ENCODE data around the gene DUSP28. TPM values are rescaled to one million over a fixed set of nuclear protein-coding genes. Genes with fewer than 3 reads are reported as not detected.

Gene DUSP28
- total and polyA plus RNA-seq, 2 donors (not counting 1 experiment from before 2014, with no cell fraction given): 19.0 to 19.1 TPM

DNA sequence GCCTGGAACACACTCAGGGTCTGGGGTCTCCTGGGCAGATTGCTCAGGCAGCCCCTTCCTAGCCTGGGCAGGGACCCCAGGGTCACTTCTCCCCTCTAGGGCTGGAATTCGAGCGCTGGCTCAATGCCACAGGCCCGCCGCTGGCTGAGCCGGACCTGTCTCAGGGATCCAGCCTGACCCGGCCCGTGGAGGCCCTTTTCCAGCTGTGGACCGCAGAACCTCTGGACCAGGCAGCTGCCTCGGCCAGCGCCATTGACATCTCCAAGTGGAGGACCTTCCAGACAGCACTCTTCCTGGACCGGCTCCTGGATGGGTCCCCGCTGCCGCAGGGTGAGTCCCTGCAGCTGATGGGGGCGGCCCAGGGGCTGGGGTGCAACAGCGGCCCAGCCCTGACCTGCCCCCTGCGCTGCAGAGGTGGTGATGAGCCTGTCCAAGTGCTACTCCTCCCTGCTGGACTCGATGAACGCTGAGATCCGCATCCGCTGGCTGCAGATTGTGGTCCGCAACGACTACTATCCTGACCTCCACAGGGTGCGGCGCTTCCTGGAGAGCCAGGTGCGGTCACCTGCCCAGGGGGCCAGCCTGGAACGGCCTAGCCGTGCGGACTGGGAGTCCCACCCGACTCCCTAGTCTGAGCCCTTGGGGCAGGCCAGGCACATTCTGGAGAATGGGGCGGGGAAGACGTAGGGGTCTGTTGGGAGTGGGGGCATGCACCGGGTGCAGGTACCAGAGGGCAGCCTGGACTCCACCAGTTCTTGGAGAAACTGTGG lies 16.5 kb downstream of the DUSP28 start:
- Histone ChIP-seq H4K20me1 (ENCODE audit: control insufficient read depth, insufficient read depth, low read length, poor library complexity, severe bottlenecking) (peaks cover 98% of the 10 kb centered on the region), H3K9ac (ENCODE audit: low read length) (no peak overlapping the region), H3K27ac (ENCODE audit: low read length in 2 of 2) (no peak overlapping the region), H3K4me2 (replicated peaks; ENCODE audit: low read depth, low read length, poor library complexity, severe bottlenecking) (no peak overlapping the region), H3K4me1 (ENCODE audit: control insufficient read depth in 2 of 2, insufficient read depth in 2 of 2, low read length in 2 of 2) (peaks cover 0 to 10% of the 10 kb centered on the region in 2 donors), H3K27me3 (replicated peaks in 1 of 4; ENCODE audit: control extremely low read depth in 1 of 4, control insufficient read depth in 3 of 4, insufficient read depth in 4 of 4, low read length in 3 of 4) (no peaks in the 10 kb centered on the region), H3K9me3 (ENCODE audit: control extremely low read depth in 1 of 3, control insufficient read depth in 2 of 3, insufficient read depth in 1 of 3, low read length in 2 of 3) (peaks cover 0 to 5% (median 0%) of the 10 kb centered on the region in 3 donors), H2AFZ (ENCODE audit: insufficient read depth, low read depth, low read length, poor library complexity, severe bottlenecking) (no peak overlapping the region), H3K36me3 (replicated peaks in 1 of 2; ENCODE audit: control extremely low read depth in 1 of 2, control insufficient read depth in 1 of 2, extremely low read depth in 1 of 2, insufficient read depth in 2 of 2, low read length in 1 of 2) (peaks cover 0 to 58% of the 10 kb centered on the region in 2 experiments), H3K4me3 (ENCODE audit: control extremely low read depth in 1 of 5, extremely low read depth in 1 of 5, insufficient read depth in 1 of 5, low read depth in 2 of 5, low read length in 4 of 5) (no peak overlapping the region), H3K79me2 (ENCODE audit: control insufficient read depth, insufficient read depth, low read length) (peaks cover 61% of the 10 kb centered on the region)
- TF ChIP-seq, protein P1, sequence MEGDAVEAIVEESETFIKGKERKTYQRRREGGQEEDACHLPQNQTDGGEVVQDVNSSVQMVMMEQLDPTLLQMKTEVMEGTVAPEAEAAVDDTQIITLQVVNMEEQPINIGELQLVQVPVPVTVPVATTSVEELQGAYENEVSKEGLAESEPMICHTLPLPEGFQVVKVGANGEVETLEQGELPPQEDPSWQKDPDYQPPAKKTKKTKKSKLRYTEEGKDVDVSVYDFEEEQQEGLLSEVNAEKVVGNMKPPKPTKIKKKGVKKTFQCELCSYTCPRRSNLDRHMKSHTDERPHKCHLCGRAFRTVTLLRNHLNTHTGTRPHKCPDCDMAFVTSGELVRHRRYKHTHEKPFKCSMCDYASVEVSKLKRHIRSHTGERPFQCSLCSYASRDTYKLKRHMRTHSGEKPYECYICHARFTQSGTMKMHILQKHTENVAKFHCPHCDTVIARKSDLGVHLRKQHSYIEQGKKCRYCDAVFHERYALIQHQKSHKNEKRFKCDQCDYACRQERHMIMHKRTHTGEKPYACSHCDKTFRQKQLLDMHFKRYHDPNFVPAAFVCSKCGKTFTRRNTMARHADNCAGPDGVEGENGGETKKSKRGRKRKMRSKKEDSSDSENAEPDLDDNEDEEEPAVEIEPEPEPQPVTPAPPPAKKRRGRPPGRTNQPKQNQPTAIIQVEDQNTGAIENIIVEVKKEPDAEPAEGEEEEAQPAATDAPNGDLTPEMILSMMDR (IDR thresholded peaks at IDR 0.05): no peak
- no peak for TF ChIP-seq EZH2 (IDR thresholded peaks at IDR 0.05; ENCODE audit: borderline replicate concordance, insufficient read depth, low read depth, low read length, poor library complexity, severe bottlenecking)
- Mint-ChIP-seq H3K27me3 (no peaks in the 10 kb centered on the region), H3K4me3 (no peak overlapping the region), H3K9me3 (ENCODE audit: insufficient read depth) (no peaks in the 10 kb centered on the region), H3K4me1 (peaks cover 17% of the 10 kb centered on the region), H3K27ac (no peak overlapping the region)
- ChIA-PET CTCF (no interaction called here), POLR2A (no interaction called here)
- intact Hi-C loops (cut with micrococcal nuclease): no loop called here
- DNase-seq: no peak
- no peak for ATAC-seq (ENCODE audit: low read depth)
- 98% methylated on average over 32 of the region's 32 CpGs for WGBS (ENCODE audit: insufficient coverage)

Data from B cell (primary cell).